DND-41 (cell line): ENCODE measurements around the gene SAMMSON.

Source experiments
- ATAC-seq: fragments of 200-7000 bp; cut with Tn5 transposase; 3 replicates; pipeline ENCODE4 v1.9.1; 2021; ENCODE audit warnings: low read depth; ENCODE audit not compliant: insufficient read depth
- DNase-seq: peaks from one replicate; pipeline ENCODE4 v3.0.0-alpha.2; 2020
- H2AFZ ChIP-seq: 2 replicates; pipeline ENCODE4 v1.6.0; 2012; ENCODE audit warnings: low read depth, low read length
- H3K27ac ChIP-seq: 2 replicates; pipeline ENCODE4 v1.5.1; 2012; ENCODE audit warnings: low read length, inconsistent platforms
- H3K27me3 ChIP-seq: fragments of 200-600 bp; sonication (generic); 2 replicates; pipeline ENCODE4 v1.6.0; 2012; ENCODE audit warnings: low read length, mild to moderate bottlenecking, inconsistent platforms; ENCODE audit not compliant: insufficient read depth, poor library complexity
- H3K36me3 ChIP-seq: 2 replicates; pipeline ENCODE4 v1.5.1; 2012; ENCODE audit warnings: low read length, inconsistent platforms; ENCODE audit not compliant: insufficient read depth
- H3K4me1 ChIP-seq: 2 replicates; pipeline ENCODE4 v1.5.1; 2012; ENCODE audit warnings: mild to moderate bottlenecking, low read length; ENCODE audit not compliant: insufficient read depth
- H3K4me2 ChIP-seq: 2 replicates; pipeline ENCODE4 v1.6.0; 2012; ENCODE audit warnings: mild to moderate bottlenecking, moderate library complexity, low read length, inconsistent platforms; ENCODE audit not compliant: insufficient read depth
- H3K4me3 ChIP-seq, 2 experiments: fragments of 200-600 bp in 1 of 2; shearing (Covaris generic) in 1 of 2; 2 replicates each; pipeline ENCODE4 v1.5.1; 2012 to 2016; ENCODE audit warnings: inconsistent platforms in 2 of 2, low read length in 2 of 2, mild to moderate bottlenecking in 2 of 2, low read depth in 1 of 2, moderate library complexity in 1 of 2
- H3K79me2 ChIP-seq: 2 replicates; pipeline ENCODE4 v1.6.0; 2012; ENCODE audit warnings: low read length, inconsistent platforms; ENCODE audit not compliant: insufficient read depth
- H3K9ac ChIP-seq: 2 replicates; pipeline ENCODE4 v1.6.0; 2012; ENCODE audit warnings: low read depth, mild to moderate bottlenecking, inconsistent platforms, low read length, moderate library complexity
- H3K9me3 ChIP-seq: 2 replicates; pipeline ENCODE4 v1.5.1; 2012; ENCODE audit warnings: low read length, moderate library complexity, mild to moderate bottlenecking, inconsistent platforms; ENCODE audit not compliant: insufficient read depth, severe bottlenecking
- H4K20me1 ChIP-seq: 2 replicates; pipeline ENCODE4 v1.6.0; 2012; ENCODE audit warnings: low read length; ENCODE audit not compliant: insufficient read depth
- CTCF ChIP-seq: IDR thresholded peaks from 2 replicates; pipeline ENCODE4 v1.5.1; 2012; ENCODE audit warnings: borderline replicate concordance, low read length, moderate library complexity, mild to moderate bottlenecking; ENCODE audit not compliant: poor library complexity, severe bottlenecking; ENCODE audit errors: extremely low read depth
- EZH2 ChIP-seq: IDR thresholded peaks from 3 replicates; pipeline ENCODE4 v1.6.1; 2012; ENCODE audit warnings: borderline replicate concordance, low read depth, mild to moderate bottlenecking, moderate library complexity, low read length, inconsistent platforms; ENCODE audit not compliant: severe bottlenecking

The SAMMSON gene

GRCh38 chr3:70097084-70097483 lies 97.6 kb downstream of the SAMMSON start:
- Histone ChIP-seq H4K20me1 (no peaks in the 10 kb centered on the region), H3K27me3 (no peaks in the 10 kb centered on the region), H3K27ac (no peak overlapping the region), H3K4me3 (no peak overlapping the region), H3K9ac (no peak overlapping the region), H3K4me2 (no peak overlapping the region), H3K4me1 (no peaks in the 10 kb centered on the region), H3K79me2 (no peaks in the 10 kb centered on the region), H3K9me3 (no peaks in the 10 kb centered on the region), H2AFZ (no peak overlapping the region), H3K36me3 (no peaks in the 10 kb centered on the region)
- DNase-seq (no peak), ATAC-seq (no peak)
- TF ChIP-seq EZH2 (no peak), CTCF (no peak)

GRCh38 chr3:70108072-70108471 lies 108.5 kb downstream of the SAMMSON start:
- TF ChIP-seq EZH2 (no peak), CTCF (peak; percentile 56)
- no peaks in the 10 kb centered on the region for H3K36me3 ChIP-seq
- H3K9me3 ChIP-seq = no peaks in the 10 kb centered on the region
- peaks cover 9% of the 10 kb centered on the region for H3K27me3 ChIP-seq
- no peak overlapping the region for H3K4me2 ChIP-seq
- H3K79me2 ChIP-seq = no peaks in the 10 kb centered on the region
- H3K4me1 ChIP-seq = no peaks in the 10 kb centered on the region
- H3K9ac ChIP-seq = no peak overlapping the region
- ATAC-seq (no peak), DNase-seq (peak; percentile 10)
- H3K27ac ChIP-seq = no peak overlapping the region
- no peaks in the 10 kb centered on the region for H4K20me1 ChIP-seq
- H3K4me3 ChIP-seq = no peak overlapping the region
- H2AFZ ChIP-seq = no peak overlapping the region

GRCh38 chr3:70108546-70108945 lies 109.0 kb downstream of the SAMMSON start:
- no peak overlapping the region for H3K4me3 ChIP-seq
- H3K9ac ChIP-seq = no peak overlapping the region
- no peak overlapping the region for H3K4me2 ChIP-seq
- H3K4me1 ChIP-seq = no peaks in the 10 kb centered on the region
- no peaks in the 10 kb centered on the region for H3K36me3 ChIP-seq
- H4K20me1 ChIP-seq = no peaks in the 10 kb centered on the region
- no peaks in the 10 kb centered on the region for H3K79me2 ChIP-seq
- peaks cover 9% of the 10 kb centered on the region for H3K27me3 ChIP-seq
- no peaks in the 10 kb centered on the region for H3K9me3 ChIP-seq
- DNase-seq = no peak
- TF ChIP-seq CTCF = no peak
- no peak for TF ChIP-seq EZH2
- no peak for ATAC-seq
- no peak overlapping the region for H3K27ac ChIP-seq
- no peak overlapping the region for H2AFZ ChIP-seq

- no peaks in the 10 kb centered on the region for H4K20me1 ChIP-seq
- peaks cover 7% of the 10 kb centered on the region for H3K27me3 ChIP-seq
- H3K4me3 ChIP-seq = no peak overlapping the region
- no peaks in the 10 kb centered on the region for H3K36me3 ChIP-seq
- H3K79me2 ChIP-seq = no peaks in the 10 kb centered on the region
- H3K9me3 ChIP-seq = no peaks in the 10 kb centered on the region
- no peak overlapping the region for H3K9ac ChIP-seq
- H3K27ac ChIP-seq = no peak overlapping the region
- no peaks in the 10 kb centered on the region for H3K4me1 ChIP-seq
- DNase-seq = no peak
- TF ChIP-seq EZH2 (no peak), CTCF (no peak)
- ATAC-seq = no peak
- no peak overlapping the region for H3K4me2 ChIP-seq
- H2AFZ ChIP-seq = no peak overlapping the region
Measured at GRCh38 chr3:70110066-70110465, 110.5 kb downstream of the SAMMSON start.
